Stimulated activated CD4-positive, alpha-beta T cell treated with anti-CD3 and anti-CD28 coated beads, Interleukin-2, amount 100 ng/mL, for 4 hours (primary cell): ENCODE data around the gene PLCH2.

Experiments
- DNase-seq: peaks from one replicate; pipeline ENCODE4 v3.0.0-alpha.2; 2020; ENCODE audit warnings: low read depth

Gene PLCH2

GRCh38 chr1:2501041-2501819 lies 25.1 kb downstream of the PLCH2 start:
- DNase-seq, result no peak

DNA sequence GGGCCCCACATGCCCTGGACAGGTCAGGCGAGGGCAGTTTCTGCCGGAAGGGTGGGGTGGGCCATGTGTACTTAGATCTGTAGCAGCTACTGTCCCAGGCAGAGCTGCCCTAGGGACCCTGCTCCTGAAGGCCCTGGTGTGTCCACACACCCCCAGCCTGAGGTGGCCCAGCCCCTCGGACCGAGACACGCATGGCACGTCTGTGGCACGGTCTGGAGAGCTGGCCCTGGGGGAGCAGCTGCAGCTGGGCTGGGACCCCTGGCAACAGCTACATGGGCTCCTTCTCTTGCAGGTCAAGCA lies 25.7 kb downstream of the PLCH2 start:
- DNase-seq, result no peak

- DNase-seq, result no peak
Observed at GRCh38 chr1:2502210-2502609, 26.1 kb downstream of the PLCH2 start.

DNA sequence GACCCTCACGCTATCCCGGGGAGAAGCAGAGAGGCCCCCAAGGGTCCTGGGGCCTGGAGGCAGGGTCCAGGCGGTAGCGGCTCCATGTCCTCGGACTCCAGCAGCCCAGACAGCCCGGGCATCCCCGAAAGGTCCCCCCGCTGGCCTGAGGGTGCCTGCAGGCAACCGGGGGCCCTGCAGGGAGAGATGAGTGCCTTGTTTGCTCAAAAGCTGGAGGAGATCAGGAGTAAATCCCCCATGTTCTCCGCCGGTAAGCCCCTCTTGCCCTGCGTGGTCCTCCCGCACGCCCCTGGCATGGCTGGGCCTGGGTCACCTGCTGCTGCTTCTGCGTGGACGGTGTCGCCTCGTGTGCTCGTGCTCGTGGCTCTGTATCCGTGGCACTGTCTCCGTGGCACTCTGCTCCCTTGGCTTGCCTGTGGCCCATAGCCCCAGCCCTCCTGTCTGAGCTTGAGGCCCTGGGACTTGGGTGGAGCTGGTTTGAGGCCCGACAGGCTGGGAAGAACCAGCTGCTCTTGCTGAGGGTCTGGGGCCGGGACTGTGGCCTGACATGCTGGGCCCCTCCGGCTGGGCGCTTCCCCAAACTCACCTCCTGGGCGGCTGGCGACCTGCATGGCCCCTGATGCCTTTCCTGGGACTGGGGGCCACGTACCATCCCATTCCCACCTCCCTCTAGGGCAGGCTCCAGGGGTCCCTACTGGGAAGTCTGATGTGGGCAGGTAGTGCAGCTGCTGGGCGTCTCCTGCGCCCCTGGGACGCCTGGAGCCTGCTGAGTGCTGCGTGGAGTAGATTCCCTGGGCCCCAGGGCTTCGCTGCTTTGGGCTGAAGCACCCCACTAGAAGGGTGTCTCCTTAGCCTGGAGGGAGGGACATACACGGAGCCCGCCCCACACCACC lies 26.8 kb downstream of the PLCH2 start:
- DNase-seq, result no peak

DNA sequence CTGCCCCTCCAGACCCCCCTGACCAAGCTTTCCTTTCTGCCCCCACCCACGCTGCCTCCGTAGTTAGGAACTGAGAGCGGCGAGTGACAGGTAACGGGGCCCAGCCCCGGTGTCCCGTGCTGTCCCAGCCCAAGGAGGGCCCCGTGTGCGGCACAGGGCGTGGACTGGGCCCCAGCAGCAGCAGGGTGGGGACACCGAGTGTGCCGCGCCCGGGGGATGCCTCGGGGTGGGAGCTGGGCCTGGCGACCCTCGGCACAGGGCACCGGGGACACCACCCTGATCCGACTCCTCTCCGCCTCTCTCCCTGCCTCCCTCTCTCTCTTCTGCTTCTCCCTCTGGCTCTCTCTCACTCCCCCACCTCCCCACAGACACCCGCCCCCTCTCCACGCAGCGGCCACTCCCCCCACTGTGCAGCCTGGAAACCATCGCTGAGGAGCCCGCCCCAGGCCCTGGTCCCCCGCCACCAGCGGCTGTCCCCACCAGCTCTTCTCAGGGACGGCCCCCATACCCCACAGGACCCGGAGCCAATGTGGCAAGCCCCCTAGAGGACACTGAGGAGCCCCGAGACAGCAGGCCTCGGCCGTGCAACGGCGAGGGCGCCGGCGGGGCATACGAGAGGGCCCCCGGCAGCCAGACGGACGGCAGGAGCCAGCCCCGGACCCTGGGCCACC lies 27.6 kb downstream of the PLCH2 start:
- no peak for DNase-seq

DNA sequence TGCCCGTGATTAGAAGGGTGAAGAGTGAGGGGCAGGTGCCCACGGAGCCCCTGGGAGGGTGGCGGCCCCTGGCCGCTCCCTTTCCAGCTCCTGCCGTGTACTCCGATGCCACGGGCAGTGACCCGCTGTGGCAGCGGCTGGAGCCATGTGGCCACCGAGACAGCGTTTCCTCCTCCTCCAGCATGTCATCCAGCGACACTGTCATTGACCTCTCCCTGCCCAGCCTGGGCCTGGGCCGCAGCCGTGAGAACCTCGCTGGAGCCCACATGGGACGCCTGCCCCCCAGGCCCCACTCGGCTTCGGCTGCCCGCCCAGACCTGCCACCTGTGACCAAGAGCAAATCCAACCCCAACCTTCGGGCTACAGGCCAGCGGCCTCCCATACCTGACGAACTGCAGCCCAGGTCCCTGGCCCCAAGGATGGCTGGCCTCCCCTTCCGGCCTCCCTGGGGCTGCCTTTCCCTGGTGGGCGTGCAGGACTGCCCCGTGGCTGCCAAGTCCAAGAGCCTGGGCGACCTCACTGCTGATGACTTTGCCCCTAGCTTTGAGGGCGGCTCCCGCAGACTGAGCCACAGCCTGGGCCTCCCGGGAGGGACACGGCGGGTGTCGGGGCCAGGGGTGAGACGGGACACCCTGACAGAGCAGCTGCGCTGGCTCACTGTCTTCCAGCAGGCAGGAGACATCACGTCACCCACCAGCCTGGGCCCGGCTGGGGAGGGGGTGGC lies 28.3 kb downstream of the PLCH2 start:
- DNase-seq, result no peak

- no peak for DNase-seq
Observed at GRCh38 chr1:2504949-2505272, 28.8 kb downstream of the PLCH2 start.

DNA sequence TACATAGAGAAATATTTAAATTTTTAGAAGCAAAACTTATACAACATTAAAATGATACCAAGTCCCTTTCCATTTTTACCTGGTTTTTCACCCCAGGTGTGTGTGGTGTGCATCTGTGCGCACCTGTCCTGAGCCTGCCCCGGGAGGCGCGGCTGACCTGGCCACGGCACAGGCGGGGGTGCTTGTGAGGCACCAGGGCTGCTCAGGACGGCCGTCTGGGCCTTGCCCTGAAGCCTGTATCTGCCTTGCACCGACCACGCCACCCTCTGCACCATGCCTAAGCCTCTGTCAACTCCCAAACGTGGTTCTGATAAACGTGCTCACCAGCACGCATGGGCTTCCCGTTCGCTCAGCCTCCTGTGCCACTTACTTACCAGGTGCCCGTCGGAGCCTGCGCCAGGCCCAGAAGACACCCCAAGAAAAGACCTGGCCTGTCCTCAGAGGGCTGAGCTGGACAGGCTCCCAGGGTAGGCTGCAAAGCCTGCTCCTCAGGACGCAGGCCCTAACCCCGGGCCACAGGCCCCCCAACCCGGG lies 29.4 kb downstream of the PLCH2 start:
- DNase-seq, result no peak

- DNase-seq, result no peak
Observed at GRCh38 chr1:2506007-2506860, 30.1 kb downstream of the PLCH2 start.

DNA sequence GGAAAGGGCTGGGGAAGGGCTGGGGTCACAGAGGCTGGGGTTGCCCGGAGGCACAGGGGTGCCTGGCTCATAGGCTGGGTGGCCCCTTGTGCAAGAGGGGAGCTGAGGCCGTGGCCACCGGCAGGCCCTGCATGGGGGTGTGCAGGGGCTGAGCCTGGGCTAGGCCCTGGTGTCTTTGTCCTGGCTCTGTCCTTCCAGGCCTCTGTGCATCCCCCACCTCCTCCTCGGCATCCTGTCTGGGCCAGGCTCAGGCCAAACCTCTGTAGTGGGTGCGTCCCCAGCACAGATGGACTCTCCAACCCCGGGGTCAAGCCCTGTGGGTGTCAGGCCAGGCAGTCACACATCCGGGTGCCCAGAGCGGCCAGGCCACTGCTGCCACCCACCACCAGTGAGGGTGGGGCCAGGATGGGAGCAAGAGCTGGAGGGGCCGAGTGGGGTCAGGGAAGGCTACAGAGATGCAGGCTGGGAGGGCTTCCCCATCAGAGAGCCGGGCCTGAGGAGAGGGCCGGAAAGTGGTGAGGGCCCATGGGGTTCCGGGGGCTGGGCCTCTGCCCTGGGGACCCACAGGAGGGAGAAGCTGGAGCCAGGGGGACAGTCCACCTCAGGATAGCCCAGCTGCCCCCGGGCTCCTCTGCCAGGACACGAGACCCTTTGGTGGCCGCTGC lies 30.9 kb downstream of the PLCH2 start:
- DNase-seq, result no peak

DNA sequence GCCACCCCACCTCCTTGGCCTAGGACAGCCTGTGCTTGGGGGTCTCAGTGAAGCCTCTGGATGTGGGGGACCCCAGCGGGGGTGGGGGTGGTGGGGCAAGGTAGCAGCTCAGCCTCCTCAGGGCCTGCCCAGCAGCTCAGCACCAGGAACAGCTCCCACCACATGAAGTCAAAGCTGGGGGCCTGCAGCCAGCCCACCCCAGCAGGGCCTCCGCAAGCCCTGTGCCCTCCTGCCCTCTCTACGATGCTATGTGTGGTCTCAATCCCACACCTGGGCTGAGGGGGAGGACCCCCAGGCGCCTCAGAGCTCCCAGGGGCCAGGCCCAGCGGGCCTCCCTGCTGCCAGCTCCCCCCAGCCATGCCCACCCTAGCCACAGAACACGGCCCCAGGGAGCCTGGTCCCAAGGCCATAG lies 31.7 kb downstream of the PLCH2 start:
- DNase-seq, result no peak

DNA sequence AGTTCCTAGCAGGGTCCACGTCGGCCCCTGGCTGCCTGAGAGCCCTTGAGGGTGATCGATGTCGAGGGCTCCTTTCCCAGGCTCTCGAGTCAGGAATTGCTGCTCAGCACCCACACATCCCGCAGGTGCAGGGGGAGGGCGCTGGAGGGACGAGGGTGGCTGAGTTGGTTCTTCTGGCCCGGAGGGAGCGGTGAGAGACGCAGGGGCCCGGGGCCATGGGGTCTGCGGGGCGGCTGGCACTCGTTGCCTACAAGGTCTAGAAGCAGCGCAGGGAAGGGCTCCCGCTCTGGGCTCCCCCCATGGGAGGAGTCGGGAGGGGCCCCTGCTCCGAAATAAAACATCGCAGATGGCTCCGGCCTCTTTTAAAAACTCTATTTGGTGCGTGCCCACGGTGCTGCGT lies 32.1 kb downstream of the PLCH2 start:
- DNase-seq, result no peak

GRCh38 chr1:2508751-2509150 lies 32.7 kb downstream of the PLCH2 start:
- no peak for DNase-seq

DNA sequence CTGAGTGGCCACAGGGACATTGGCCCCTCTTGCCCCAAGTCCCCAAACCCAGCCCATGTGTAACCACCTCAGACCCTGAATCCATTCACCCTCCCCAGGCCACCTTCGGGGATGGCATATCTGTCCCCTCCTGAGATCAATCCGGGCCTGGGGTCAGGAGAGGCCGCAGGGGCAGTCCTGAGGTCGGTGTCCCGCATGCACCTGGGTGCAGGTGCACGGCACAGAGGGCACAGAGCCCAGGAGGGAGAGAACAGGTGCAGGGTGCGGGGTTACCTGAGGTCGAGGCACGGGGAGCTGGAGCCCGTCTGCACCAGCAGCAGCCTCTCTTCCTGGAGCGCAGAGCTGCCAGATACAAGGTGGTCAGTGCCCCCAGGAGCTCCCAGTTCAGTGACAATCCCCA lies 33.5 kb downstream of the PLCH2 start:
- DNase-seq, result no peak

DNA sequence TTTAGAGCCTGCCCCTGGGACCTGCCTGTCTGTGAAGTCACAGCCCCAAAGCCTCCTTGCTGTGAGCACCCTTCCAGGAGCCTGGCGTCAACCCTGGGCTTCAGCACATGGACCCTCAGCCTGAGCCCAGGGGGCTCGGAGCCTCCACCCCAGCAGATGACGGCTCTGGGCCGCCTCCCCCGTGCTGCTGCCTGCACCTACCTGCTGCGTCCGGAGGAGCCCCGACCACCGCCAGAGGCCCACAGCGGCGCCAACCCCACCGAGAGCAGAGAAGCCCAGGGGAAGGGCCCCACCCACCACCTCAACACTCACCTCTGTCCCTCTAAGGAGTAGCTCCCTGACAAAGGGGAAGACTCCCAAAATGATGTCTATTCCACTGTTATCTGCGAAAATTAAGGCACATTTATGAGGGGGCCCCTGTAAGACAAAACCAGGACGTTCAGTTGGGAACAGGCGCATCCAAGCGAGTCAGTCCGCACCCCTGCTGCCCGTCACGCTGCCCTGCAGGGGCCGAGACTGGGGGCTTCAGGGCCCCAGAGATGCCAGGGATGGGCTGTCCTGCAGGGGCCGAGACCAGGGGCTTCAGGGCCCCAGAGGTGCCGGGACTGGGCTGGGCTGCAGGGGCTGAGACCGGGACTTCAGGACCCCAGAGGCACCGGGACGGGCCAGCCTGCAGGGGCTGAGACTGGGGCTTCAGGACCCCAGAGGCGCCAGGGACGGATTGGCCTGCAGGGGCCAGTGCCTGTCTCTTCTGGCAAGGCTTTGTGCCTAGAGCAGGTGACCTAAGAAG lies 34.5 kb downstream of the PLCH2 start:
- DNase-seq, result no peak

DNA sequence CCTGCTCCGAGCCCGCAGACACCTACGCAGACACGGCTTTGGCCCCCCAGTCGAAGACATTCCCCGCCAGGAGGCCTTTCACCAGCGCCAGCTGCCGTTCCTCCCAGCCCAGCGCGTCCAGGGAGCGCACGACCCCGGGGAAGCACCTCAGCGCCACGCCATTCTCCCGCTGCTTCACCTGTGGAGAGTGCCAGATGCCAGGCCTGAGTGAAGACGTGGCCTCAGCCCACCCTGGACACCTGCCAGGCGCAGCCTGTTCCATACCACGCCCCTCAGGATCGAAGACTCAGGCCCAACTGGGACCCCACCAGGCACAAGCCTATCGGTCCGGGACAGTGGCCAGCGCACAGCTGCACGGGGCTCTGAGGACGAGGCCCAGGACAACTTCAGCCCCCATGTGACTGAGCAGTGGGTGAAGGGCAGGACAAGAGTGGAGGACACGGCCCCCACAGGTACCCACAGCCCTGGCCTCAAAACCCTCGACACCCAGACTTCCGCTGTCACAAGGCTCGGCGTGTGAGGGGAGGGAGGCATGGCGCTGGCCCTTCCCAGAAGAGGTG lies 36.9 kb downstream of the PLCH2 start:
- DNase-seq, result no peak

DNA sequence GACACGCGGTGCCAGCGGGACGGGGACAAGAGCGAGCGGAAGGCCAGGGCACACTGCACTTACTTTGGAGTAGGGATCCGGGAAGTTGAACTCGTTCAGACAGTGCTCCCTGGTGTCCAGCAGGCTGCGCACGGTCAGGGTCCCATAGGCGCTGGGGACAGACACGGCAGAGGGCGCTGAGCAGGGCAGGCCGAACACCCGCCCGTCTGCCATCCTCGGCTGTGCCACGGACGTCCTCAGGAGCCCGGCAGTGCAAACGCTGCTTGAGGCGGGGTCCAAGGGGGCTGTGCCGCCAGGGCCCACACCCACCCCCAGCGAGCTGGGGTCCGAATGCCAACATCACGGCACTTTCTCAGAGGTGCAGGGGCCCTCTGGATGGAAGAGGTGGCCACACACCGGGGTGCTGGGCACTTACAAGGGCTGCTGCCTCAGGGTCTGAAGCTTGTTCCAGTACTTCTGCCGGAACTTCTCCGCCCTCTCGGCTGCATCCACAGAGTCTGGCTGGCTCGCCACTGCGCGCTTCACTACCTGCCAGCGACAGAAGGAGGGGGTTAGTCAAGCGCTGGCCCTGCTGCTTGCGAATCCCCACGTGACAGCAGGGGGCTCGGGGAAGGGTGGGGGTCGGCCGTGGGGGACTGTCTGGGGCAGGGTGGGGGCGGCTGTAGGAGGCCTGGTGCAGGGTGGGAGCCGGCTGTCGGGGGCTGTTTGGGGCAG lies 38.0 kb downstream of the PLCH2 start:
- DNase-seq, result no peak

DNA sequence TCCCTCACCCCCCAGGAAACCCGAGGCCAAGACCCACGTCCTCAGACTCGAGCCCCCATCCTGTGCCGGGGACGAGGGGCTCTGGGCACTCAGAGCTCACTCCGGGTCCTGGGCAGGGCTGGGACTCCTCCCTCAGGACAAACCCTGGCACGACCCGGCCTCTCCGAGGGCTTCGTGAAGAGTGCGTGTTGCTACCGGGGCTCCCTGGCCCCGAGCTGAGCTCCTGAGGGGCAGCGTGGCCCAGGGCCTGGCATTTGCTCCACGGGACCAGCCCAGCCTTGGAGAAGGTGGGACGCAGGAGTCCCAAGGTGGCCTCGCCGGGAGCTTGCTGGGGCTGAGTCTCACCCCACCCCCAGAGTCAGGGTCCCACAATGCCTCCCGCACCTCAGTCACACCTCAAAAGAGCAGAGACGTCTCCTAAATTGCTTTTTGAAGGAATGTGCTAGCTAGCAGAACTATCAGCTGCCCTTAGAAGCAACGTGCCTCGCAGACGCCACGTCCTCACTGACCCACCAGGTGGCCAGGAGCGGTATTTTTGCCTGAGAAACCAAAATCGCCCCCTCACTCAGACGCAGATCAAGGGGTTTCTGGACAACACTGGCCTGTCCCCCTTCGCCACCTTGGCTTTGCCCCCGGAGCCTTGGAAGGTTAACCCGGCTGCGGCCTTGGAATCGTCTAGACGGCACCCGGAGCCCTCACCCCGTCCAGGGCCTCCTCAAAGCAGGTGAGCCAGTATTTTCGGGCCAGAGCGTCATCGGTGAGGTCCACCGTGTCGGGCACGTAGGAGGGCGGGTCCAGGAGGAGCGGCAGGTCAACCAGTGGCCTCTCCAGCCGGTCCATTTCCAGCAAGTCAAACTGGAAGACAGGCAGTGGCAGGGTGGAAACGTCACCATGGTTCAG lies 39.0 kb downstream of the PLCH2 start:
- DNase-seq, result no peak
